Measurements from ENCODE around the gene ZMAT5. TPM values are rescaled to one million over a fixed set of nuclear protein-coding genes. Genes with fewer than 3 reads are reported as not detected.

The ZMAT5 gene
- total and polyA plus RNA-seq, 7 donors = 13.2 to 33.7 (median 24.6) TPM

DNA sequence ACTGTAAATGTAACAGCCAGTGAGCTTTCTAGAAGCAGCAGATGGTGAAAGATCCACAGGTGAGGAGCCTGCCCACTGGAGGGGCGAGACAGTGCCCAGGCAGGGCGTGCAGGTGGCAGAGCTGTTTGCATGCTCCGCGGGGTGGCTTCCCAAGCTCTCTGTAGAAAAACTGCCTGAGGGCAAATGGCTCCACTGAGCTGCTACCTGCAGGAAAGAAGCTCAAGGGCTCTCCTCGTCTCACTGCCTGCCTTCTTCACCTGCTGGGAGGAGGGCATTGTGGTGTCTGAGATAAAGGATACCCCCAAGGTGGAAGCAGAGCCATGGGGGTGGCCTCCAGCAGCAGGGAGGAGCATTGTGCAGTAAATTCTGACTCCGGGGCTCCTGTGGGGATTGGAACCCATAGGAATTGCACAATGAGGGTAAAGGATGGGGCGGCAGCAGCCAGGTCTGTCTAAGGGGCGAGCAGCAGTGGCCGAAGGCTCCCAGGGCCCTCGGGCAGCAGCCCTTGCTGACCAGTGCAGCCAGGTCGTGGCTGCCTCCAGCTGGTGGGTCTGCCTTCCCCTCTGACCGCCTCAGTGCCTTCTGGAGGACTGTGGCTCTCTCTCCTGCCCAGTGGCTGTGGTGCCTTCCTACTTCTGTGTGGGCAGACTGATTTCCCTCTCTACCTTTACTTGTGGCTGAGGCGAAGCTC lies 75.0 kb downstream of the ZMAT5 start:
- Histone ChIP-seq H3K27ac (no peak overlapping the region), H3K4me3 (no peak overlapping the region), H3K36me3 (peaks cover 0 to 41% (median 9%) of the 10 kb centered on the region in 4 donors), H3K4me1 (peaks cover 0 to 28% (median 16%) of the 10 kb centered on the region in 4 donors), H3K9me3 (no peaks in the 10 kb centered on the region), H3K27me3 (no peaks in the 10 kb centered on the region)
- TF ChIP-seq, protein P1, sequence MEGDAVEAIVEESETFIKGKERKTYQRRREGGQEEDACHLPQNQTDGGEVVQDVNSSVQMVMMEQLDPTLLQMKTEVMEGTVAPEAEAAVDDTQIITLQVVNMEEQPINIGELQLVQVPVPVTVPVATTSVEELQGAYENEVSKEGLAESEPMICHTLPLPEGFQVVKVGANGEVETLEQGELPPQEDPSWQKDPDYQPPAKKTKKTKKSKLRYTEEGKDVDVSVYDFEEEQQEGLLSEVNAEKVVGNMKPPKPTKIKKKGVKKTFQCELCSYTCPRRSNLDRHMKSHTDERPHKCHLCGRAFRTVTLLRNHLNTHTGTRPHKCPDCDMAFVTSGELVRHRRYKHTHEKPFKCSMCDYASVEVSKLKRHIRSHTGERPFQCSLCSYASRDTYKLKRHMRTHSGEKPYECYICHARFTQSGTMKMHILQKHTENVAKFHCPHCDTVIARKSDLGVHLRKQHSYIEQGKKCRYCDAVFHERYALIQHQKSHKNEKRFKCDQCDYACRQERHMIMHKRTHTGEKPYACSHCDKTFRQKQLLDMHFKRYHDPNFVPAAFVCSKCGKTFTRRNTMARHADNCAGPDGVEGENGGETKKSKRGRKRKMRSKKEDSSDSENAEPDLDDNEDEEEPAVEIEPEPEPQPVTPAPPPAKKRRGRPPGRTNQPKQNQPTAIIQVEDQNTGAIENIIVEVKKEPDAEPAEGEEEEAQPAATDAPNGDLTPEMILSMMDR (IDR thresholded peaks at IDR 0.05) = no peak
- TF ChIP-seq POLR2AphosphoS5 (IDR thresholded peaks at IDR 0.05) = no peak
- TF ChIP-seq EP300 (IDR thresholded peaks at IDR 0.05) = no peak
- no peak for TF ChIP-seq POLR2A (IDR thresholded peaks at IDR 0.05)
- no peak for DNase-seq
- intact Hi-C loops (cut with DNase I) = no loop called here
- 89 to 94% methylated on average over 13 of the region's 13 CpGs for WGBS, 2 donors

DNA sequence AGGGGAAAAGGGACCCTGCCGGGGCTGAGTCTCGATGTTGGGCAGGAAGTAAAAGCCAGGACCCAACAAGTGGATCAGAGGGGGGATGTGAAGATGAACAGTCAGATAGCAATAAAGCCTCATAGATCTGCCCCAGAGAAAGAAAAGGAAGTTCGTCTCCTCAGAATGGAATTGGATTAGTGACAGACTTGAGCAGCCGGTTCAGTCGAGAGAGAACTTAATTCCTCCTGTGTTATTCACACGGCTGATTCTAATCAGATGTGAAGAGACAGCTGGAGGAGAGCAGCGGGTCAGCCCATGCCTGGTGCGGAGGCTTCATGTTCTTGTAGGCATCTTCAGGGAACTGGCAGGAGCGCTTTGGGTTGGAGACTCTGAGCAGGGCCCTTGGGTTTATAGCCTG lies 76.3 kb downstream of the ZMAT5 start:
- no peak for DNase-seq
- H3K27me3 ChIP-seq = no peaks in the 10 kb centered on the region
- peaks cover 0 to 28% (median 16%) of the 10 kb centered on the region in 4 donors for H3K4me1 ChIP-seq
- peak overlapping the region in 3 of 4 donors; percentile 8 to 23 (median 17) for H3K27ac ChIP-seq
- WGBS, 2 donors = 81 to 88% methylated on average over 9 of the region's 9 CpGs
- peaks cover 0 to 41% (median 7%) of the 10 kb centered on the region in 4 donors for H3K36me3 ChIP-seq
- no peak for TF ChIP-seq POLR2A (IDR thresholded peaks at IDR 0.05)
- no peak for TF ChIP-seq EP300 (IDR thresholded peaks at IDR 0.05)
- no peak for TF ChIP-seq POLR2AphosphoS5 (IDR thresholded peaks at IDR 0.05)
- TF ChIP-seq, protein P1 (IDR thresholded peaks at IDR 0.05) = no peak
- H3K4me3 ChIP-seq = no peak overlapping the region
- intact Hi-C loops (cut with DNase I) = no loop called here
- H3K9me3 ChIP-seq = no peaks in the 10 kb centered on the region

DNA sequence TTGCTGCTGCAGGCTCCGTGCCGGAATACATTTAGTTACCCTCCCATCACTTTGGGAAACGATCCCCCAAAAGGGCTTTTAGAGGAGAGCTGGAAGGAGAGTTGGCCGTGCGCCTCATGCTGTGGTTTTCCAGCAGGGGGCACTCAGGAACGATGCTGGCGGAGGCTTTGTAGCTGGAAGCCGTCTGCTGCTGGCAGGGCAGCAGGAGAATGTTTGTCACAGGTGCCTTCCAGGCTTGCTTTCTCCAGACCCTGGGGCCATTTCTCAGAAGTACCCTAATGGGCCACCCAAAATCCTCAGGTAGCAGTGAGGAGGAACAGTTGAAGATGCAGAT lies 77.0 kb downstream of the ZMAT5 start:
- Histone ChIP-seq H3K27ac (peak overlapping the region in 3 of 4 donors; percentile 8 to 23 (median 17)), H3K27me3 (no peaks in the 10 kb centered on the region), H3K9me3 (no peaks in the 10 kb centered on the region), H3K4me3 (no peak overlapping the region), H3K4me1 (peaks cover 0 to 28% (median 16%) of the 10 kb centered on the region in 4 donors), H3K36me3 (peaks cover 0 to 38% (median 2%) of the 10 kb centered on the region in 4 donors)
- DNase-seq = no peak
- TF ChIP-seq, protein P1 (IDR thresholded peaks at IDR 0.05) = peak; percentile 37 to 64 (median 49)
- TF ChIP-seq POLR2A (IDR thresholded peaks at IDR 0.05) = no peak
- whole genome bisulfite sequencing, 2 donors = 20 to 42% methylated on average over 8 of the region's 8 CpGs
- intact Hi-C loops (cut with DNase I) = loop anchor here (5.0 kb wide), 1 partner anchor 312 kb away; no protein-coding TSS in a partner anchor

DNA sequence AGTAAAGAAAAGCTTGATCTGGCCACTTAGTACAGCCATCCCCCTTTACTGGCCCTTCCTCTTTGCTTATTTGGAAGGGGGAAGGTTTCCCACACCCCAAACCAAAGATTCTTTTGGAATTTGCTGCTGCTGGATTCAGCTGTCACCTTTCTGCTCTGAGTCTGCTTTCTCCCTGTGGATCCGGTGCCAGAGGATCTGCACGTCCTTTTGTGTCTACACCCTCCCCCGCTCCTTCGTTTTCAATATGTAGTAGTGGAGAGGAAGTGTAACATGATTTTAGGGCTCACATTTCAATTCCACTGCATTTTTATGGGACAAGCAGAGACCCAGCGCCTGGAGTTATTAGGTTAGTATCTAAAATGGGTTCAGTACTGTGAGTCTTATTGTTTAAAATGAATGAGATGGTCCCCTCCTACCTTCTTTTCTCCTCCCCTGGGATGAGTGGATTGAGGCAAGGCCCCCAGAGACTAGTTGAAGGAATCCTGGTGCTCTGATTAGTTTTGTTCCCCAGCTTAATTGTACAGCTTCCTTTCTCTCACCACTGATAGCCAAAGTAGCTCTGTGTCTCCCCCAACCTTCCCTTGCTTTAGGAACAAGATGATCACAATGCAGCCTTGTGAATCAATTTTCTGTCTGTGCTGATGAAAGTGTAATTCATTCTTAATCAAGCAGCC lies 77.5 kb downstream of the ZMAT5 start:
- Histone ChIP-seq H3K27me3 (no peaks in the 10 kb centered on the region), H3K4me3 (no peak overlapping the region), H3K9me3 (no peaks in the 10 kb centered on the region), H3K4me1 (peaks cover 0 to 28% (median 16%) of the 10 kb centered on the region in 4 donors), H3K27ac (peak overlapping the region in 1 of 4 donors; percentile 23), H3K36me3 (peaks cover 0 to 38% (median 0%) of the 10 kb centered on the region in 4 donors)
- no peak for TF ChIP-seq EP300 (IDR thresholded peaks at IDR 0.05)
- TF ChIP-seq, protein P1 (IDR thresholded peaks at IDR 0.05) = no peak
- TF ChIP-seq POLR2A (IDR thresholded peaks at IDR 0.05) = no peak
- no peak for TF ChIP-seq POLR2AphosphoS5 (IDR thresholded peaks at IDR 0.05)
- DNase-seq = no peak
- intact Hi-C loops (cut with DNase I) = loop anchor here (5.0 kb wide), 1 partner anchor 313 kb away; no protein-coding TSS in a partner anchor
- WGBS, 2 donors = 85 to 90% methylated on average over 5 of the region's 5 CpGs

Data from sigmoid colon (tissue), 7 donors.